DMS79 treated with DMSO at 0.1 percent for 48 hours (cell line): ENCODE measurements around the gene NUP188.

ENCODE experiments used
- DNase-seq: peaks from one replicate; lab custom pipeline; 2025; lab: John Stamatoyannopoulos, UW

NUP188 gene

DNA sequence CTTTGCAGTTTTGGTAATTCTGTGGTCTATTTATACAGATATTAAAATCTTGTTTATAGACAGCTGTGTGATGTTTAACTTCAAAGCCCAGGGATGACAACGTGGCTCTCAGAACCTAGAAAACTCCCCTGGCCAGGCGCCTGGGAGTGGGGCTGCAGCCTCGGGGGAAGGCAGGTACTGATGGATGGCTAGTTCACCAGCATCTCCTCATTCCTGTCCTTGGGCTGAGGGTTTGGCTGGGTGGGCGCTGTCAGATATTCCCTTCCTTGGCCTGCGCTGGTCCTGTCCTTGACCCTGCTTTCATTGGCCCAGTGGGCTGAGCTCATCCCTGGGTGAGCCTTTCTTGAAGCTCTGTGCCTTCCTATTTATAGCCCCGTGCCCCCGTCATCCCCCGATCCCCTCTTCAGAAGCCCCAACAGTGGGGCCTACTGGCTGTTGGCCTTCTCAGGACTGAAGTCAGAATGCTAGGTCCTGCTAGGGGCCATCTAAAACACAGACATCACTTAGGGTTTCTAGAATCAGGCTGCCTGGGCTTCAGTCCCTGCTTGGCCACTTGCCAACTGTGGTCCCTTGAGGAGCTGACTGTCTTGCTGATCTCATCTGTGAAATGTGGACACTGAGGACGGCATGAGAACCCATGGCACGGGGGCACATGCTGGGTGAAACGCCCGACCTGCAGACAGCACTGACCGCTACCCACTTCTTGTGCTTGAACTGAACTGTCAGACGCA is 59.7 kb downstream of the NUP188 start:
- no peak for DNase-seq

DNA sequence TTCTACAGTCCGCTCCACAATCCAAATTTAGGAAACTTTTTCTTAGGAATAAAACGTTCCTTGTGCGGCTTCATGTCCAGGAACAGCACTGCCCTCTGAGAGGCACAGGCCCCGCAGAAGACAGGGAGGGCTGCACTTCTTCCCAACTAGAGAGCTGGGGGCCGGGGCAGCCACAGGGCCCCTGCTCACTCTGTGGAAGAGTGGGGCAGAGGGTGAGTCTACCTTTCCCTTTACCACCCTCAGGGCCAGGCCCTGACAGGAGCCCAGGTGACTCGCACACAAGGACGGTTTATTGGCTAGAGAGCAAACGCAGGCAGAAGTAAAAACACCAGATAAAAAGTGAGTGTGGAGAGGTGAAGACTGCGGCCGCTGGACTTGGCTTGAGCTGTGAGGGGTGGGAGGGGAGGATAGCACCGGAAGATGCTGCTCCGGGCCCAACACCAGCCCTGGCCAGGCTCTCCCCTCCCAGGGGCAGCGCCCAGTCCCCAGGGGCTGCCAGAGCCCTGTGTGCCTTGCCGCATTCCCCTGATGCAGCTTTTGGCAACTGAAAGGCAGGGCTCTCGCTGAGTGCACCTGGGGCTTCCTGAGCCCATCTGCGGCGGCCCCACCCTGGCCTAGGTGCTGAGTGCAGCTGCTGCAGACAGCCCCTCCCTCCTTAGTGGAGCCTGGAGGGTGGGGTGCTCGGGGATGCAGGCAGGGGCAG is 60.4 kb downstream of the NUP188 start:
- DNase-seq = no peak

DNA sequence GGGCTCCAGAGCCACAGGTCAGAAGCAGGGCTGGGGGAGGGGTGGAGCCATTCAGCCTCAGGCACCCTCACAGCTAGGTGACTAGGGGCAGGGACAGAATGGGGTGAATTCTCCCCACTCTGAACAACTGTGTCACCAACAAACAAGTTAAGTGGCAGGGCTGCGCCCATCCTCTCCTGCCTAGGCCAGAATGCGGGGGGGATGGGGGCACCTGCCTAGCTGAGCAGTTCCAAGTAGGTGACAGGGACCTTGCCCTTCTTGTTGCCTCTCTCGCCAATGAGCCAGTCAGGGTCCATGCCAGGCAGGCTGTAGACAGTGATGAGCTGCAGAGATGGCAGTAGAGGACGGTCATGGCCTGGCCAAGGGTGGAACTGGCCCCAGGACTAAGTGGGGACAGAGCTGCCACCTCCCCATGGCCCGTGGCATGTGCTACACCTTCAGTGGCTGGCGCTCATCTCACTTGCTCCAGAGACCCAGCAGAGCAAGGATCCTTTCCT is 61.0 kb downstream of the NUP188 start:
- DNase-seq = no peak

DNA sequence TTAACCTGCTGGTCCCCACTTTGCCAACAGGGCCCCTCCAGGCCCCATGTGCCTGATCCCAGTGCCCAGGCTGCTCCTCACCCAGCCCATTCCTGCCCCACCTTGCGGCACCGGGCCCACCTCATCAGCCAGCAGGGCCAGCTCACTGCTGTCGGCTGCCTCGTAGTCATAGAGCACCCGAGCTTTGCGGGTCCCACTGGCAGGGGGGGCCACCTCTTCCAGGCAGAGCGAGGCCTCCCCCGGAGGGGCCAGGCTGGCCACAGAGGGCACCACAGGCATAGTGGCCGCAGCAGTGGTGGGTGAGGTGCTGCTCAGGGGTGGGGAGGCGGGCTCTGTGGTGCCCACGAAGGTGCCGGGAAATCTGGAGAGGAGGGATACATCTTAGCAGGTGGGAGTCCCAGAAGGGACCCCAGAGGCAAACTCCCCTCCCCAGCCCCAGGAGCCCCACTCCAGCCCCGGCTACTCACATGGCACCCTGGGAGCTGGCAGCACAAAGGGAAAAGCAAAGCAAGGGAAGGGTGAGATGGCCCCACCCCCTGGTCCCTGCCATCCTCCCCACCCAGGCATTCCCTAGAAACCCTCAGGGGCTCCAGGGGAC is 61.6 kb downstream of the NUP188 start:
- no peak for DNase-seq

DNA sequence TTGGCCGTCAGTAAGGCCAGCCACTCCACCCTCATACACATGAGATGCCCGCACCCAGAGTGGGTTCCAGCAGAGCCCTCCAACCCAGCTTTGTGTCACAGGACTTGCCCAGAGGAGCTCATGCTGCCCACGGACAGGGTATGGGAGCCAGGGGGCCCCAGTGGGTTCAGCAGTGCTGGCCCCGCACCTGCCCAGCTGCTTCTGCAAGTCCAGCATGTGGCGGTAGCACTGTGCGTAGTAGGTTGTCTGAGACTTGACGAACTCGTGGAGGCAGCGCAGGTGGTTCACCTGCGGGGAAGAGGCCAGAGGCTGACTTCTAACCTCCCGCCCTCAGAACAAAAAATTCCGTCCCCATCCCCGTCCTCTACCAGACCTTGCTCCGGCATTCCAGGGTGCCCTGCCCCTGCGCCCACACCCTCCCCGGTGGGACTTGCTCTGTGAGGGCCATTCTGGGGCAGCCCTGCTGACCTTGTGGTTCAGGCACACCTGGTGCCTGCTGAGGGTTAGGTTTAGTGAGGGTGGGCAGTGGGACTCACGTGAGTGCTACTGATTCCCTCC is 62.2 kb downstream of the NUP188 start:
- no peak for DNase-seq

DNA sequence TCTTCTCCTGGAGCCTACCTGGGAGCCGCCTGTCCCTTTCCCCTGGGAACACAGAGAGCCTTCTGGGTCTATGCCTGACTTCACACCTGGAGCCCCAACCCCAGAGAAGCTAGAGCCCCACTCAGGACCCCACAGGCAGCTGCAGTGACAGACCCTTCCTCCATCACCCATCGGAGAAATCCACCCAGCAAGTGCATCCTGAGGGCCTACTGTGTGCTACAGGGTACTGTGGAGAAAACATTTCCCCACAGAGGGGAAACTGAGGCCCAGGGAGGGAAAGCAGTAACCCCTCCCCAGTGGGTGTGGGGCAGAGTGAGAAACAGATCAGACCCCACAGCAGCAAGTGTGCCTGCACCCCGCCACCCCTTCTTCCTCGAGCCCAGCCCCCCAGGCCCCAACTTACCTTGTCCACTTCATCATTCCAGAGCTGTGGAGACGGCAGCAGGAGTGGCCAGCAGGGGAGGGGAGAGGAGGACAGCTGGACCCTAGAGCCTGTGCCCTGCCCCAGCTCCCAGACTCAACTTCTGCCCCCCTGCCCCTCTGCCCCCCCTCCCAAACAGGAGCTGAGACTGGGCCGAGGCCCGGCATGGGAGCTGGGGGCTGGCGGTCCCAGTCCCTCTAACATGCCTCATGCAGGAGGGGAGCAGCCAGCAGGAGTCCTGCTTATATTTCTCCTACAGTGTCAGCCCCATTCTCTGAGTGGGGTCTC is 62.9 kb downstream of the NUP188 start:
- no peak for DNase-seq

DNA sequence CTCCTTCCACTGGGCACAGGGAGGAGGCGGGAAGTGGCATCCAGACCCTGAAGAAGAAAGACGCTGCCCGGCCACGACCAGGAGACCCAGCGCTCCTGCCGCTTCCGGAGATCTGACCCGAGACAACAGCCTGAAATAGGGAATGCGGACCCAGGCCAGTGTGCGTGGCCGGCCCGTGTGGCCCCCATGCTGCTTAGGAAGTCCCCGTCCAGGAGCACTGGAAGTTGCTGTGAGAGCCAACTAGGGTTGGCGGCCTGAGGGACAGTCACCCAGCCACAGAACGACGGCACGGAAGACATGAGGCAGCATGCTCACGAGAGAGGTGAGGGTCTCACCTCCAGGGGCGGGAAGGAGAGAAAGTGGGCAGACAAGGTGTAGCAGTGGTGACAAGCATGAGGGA is 63.7 kb downstream of the NUP188 start:
- DNase-seq = no peak

DNA sequence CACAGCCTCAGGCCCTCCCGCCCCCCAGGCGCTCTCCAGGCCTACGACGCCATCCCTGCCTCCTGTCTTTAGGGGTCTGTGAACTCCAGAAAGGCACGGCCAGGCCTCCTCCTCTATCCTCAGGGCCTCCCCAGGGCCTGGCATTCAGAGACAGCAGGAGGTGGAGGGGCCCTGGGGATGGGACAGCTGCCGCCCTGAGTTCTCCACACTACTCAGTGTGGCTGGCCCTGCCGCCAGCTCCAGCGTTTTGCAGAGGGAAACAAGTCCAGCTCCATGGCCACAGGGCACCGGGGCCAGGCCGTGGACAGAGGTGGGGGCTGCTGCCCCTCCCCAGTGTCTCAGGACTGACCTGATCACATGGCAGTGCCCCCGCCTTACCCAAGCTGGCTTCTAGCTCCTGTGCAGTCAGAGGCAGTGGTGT is 64.3 kb downstream of the NUP188 start:
- no peak for DNase-seq

DNA sequence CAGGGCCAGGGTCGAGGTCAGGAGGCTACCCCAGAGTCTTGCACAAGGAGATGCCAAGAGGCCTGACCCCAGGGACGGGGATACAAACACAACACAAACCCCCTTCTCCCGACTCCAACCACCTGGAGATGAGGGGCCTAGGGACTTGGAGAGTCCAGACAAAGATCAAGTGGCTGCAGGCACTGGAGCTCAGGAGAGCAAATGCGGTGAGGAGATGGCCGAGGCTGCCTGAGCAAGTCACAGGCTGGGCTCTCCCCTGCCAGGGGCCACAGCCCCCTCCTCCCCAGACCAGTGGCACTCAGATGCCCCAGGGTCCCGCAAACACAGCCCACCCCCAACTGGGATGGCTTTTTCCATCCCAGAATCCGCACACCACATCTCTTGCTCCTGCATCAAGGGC is 64.8 kb downstream of the NUP188 start:
- no peak for DNase-seq

DNA sequence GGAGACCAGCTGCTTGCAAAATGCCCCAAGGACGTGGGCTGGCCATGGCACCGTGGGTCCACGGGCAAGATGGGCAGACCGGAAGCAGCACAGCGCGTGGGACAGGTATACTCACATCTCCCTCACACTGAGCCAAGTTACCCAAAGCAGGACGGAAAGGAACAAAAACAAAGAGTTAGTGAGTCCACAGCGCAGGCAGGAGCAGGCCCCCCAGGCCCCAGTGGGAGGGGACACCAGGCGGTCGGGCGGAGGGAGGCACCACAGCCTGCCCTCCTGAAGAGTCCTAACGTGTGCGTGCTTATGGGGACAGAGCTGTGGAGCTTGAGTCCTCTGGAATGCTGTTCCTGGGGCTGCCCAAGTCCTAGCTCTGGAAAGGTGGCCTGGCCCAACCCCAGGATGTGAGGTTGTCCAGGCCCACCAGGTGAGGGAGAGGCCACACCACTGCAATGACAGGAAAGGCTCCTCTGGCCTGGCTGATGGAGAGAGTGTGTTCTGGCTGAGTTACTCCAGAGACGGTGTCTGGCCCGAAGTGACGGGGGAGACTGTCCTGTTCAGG is 65.5 kb downstream of the NUP188 start:
- no peak for DNase-seq

DNA sequence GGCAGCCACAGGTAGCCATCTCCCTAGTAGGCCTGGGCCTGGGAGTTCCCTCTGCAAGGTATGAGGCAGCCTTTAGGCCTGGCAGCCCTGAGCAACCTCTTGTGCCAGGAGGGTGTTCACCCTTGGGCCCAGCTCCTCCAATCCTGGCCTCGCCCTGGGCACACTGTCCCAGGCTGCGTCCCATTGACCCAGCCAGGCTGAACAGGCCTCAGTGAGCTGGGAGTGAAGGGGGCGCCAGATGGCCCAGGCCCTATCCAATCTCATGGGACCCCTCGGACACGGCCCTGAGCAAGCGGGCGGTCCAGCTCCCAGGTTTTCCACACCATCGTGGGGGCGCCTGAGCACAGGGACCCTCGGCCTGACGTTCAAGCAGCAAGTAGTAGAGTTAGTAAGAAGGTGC is 66.2 kb downstream of the NUP188 start:
- DNase-seq = no peak

DNA sequence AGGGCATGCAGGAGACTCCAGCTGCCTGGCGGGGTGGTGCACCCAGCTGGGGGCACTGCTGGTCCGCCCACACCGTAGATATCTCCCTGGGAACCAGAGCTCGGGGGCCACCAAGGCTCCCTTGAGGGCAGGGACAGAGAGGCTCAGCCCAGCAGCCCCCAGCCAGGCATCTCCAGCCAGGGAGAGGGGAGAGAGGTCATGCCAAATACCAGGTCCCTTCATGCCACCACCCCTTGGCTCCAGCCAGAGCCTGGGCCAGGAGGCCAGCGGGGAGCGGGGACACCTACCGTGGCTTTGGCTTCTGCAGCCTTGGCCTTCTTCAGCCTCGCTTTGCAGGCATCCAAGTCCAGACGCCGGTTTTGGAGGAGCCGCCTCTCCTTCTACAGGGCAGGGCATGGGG is 66.6 kb downstream of the NUP188 start:
- DNase-seq = no peak

DNA sequence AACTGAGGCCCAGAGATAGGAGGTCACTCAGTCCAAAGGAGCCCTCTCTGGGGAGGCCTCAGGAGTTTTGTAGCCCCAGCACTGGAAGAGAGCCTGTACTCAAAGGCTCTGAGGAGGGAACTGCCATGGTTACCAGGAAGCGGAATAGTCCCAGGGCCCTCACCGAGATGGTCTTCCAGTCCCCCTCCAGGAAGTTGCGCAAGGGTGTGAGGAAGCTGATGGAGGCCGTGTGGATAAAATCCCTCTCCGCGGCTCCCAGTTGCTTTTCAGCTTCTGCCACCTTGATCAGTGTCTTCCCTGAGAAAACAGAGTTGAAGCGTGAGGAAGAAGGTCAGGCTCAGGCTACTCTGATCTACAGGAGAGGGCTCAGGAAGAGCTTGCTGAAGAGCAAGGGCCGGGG is 67.1 kb downstream of the NUP188 start:
- DNase-seq = no peak

DNA sequence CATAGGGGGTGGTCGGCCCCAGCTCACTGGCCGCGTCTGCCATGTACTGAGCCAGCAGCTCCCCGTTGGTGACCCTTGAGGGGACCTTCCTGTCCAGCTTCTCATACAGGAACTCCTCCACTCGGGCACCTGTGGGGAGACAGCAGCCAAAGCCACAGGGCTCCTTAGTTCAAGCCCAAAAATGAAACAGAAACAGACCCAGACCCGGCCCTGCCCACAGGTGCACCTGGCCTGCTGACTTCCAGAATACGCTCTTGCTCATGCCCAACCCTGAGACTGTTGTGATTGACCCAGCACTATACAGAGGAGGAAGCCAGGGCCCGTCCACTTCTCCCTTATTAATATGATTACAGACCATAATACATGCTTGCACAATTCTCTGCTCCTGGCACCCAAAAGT is 73.6 kb downstream of the NUP188 start:
- DNase-seq = no peak

DNA sequence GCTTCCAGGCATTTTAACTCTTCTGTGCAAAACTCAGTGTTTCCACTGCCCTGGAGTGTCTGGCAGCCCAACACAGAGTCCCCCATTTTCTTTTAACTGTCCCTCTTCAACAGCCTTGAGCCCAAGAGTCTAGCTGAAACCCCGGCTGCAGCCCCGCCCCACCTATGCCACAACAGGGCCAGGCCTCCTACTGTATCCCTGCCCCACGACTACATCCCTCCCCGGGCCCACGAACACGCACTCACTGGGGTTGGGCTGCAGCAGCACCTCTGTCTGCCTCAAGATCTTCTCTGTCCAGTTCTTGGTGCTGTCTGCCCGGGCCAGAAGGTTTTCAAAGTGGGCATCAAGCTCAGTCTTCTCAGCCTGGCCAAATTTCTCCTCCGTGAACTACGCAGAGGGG is 74.5 kb downstream of the NUP188 start:
- no peak for DNase-seq

DNA sequence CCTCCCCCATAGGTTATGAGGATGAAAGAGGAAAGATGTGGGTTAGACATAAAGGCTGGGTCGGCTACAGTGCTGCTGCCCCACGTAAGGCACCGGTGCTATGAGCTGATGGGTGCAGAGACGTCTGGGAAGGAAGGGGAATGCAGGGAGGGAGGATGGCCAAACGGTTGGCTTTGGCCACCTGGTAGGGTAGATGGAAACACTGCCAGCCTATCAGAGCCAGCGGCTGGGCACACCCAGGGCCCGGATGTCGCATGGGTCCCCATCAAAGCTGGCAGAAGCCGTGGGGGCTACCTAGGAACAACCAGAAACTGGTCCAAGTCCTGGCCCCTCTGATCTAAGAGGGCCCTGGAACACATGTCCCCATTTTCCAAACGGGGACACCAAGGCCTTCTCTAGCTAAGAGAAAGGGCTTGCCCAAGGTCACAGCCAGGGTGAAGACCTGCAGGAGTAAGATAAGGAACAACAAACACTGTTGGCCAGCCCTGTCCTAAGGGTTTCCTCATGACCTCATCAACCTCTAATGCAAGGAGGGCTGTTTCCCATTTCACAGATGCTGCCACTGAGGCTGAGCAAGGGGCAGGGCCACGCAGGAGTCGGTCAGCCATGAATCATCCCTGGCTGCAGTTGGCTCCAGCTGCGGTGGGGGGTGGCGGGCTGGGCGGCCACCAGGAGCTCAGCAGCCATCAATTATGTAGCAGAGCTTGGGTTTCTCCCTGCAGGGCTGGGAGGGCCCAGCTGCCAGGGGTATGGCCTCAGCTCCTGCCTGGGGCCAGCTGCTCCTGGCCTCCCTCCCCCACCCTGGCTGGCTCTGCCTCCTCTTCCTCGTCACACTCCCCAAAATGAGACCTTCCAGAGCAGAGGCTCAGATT is 75.8 kb downstream of the NUP188 start:
- DNase-seq = no peak

DNA sequence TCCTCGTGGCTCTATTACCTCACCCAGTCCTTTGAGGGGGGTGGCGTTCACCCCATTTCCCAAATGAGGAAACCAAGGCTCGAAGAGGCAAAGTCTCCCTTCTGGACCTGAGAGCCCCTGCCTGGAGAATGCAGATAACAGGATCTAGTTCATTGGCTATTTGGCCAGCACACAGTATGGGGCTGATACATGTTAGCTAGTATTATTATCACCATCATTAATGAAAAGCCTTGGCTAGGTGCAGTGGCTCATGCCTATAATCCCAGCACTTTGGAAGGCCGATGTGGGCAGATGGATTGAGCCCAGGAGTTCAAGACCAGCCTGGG is 76.4 kb downstream of the NUP188 start:
- DNase-seq = no peak

DNA sequence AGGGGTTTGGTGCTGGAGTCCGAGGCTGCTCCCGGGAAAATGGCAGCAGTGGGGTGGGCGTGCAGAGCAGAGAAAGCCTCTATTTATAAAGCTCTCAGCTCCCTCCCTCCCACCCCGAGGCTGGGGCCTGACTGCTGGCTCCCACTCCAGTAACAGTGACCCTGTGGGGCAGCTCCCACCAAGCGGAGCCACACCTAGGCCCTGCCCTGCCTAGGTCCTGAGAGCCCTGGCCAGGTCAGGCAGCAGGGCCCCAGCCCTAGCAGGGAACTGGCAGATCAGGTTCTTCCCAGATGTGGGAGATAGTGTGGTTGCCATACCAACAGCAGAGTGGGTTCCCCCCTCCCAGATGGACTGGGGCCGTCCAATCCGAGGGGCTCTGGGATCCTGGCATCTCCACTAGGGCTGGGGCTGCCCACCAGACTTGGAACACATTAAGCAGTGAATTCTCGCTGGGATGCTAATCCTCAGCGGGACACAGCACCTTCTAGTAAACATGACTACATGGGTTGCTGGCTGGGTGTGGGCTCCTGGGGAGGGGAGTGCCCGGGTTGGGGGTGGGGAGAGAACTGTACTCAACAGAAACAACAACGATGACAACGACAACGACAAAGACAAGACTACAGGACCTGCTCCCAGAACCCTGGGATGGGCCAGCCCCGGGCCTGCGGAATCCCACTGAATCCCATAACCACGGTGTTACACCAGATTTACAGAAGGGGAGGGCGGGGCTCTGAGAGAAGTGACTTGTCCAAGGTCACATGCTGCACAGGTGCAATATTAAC is 79.1 kb downstream of the NUP188 start:
- DNase-seq = peak; percentile 61

DNA sequence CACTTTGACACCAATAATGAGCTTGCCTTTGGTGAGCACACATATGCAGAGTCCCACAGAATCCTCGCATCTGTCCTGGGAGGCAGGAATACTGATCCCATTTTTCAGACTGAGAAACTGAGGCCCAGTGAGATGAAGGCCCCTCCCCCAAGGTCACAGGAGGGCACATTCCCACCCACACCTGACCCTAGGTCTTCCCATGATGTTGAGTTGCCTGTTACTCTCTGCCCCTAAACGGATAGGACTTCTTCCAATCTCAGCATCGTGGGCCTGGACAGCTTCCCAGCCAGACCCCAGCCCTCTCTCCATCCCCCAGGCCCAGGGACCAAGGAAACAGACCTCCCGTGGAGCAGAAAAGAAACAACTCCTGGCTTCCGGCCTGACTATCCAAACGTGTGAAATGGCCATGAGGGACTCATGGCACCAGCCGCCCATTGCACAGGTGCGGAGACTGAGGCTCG is 79.8 kb downstream of the NUP188 start:
- no peak for DNase-seq

DNA sequence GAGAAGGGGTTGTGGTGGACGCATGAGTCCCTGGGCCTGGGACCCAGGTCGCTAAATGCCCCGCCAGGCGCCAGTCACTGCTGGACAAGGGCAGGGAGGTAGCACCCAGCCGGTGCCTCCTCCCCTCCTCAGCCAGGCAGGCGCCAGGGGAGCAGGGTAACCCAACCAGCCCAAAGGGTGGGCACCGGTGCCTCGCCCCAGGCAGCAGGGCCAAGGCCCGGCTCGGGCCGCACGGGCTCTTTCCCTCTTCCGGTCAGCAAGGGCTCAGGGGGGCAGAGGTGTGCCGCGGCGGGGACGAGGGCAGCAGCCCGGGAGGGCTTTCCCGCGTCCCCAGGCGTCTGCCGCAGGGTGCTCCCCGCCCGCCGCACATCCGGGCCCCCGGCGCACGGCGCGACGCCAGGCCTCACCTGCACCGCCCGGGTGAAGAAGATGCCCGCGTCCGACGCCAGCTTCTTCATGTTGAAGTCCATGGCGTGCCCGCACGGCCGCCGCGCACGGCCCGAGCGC is 80.2 kb downstream of the NUP188 start:
- DNase-seq = peak; percentile 59
